Testis (tissue), 3 donors: ENCODE measurements around the gene BEGAIN. TPM values are rescaled to one million over a fixed set of nuclear protein-coding genes. Genes with fewer than 3 reads are reported as not detected.
"Not testable (repeated sequence)": the region's sequence is repeated elsewhere in the genome, so short reads cannot be mapped to it uniquely, and the experiment has no call there.

Experiments used
- DNase-seq: peaks from one replicate; pipeline ENCODE4 v3.0.0-alpha.2; 2019
- H3K27ac ChIP-seq, 2 donors: fragments of 200-600 bp; sonication (generic); one replicate each; pipeline ENCODE4 v1.5.1; 2019
- H3K27me3 ChIP-seq: fragments of 200-600 bp; sonication (generic); one replicate; pipeline ENCODE4 v1.5.1; 2019
- H3K36me3 ChIP-seq: fragments of 200-600 bp; sonication (generic); one replicate; pipeline ENCODE4 v1.5.1; 2017; ENCODE audit warnings: low read depth; ENCODE audit errors: missing control alignments
- H3K4me1 ChIP-seq: fragments of 200-600 bp; sonication (generic); one replicate; pipeline ENCODE4 v1.5.1; 2019
- H3K4me3 ChIP-seq, 2 donors: fragments of 200-600 bp; sonication (generic); one replicate each; pipeline ENCODE4 v1.5.1; 2017 to 2019
- H3K9me3 ChIP-seq: fragments of 200-600 bp; sonication (generic); one replicate; pipeline ENCODE4 v1.5.1; 2017
- POLR2A ChIP-seq: fragments of 450-650 bp; IDR thresholded peaks from one replicate; pipeline ENCODE4 v1.6.1; 2017; ENCODE audit warnings: antibody characterized with exemption, mild to moderate bottlenecking, moderate library complexity
- WGBS, 2 donors: methylation state at CpG; one replicate each; pipeline ENCODE4 v1.1.5; 2018; 5-methylcytosine and 5-hydroxymethylcytosine counted together
- intact Hi-C: fragments of 100-400 bp; cut with DNase I; formaldehyde crosslinking; loops from one replicate; pipeline ENCODE4 v1.15.1; 2023; ENCODE audit warnings: low total_unique reads
- polyA plus RNA-seq: library from polyadenylated mRNA; stranded (reverse); fragments of 350-450 nt; fragmentation: Illumina TruSeq; extraction: RNeasy Lipid Tissue Mini Kit (QIAGEN cat#74804); gene quantifications from one replicate; pipeline ENCODE4 v1.2.3, GENCODE V29; 2014; ENCODE audit warnings: low read depth, low replicate concordance; ENCODE audit not compliant: insufficient read depth
- total RNA-seq, 2 donors: library from RNA; depleted of rRNA; stranded (reverse); fragments of >200 nt; gene quantifications; one replicate each; pipeline ENCODE4 v1.2.3, GENCODE V29; 2016
- TF ChIP-seq, protein P1 (sequence below), 3 experiments: fragments of 450-650 bp in 2 of 3; fragments of 200-600 bp in 1 of 3; sonication (generic) in 1 of 3; IDR thresholded peaks; one replicate each; pipeline ENCODE4 v1.5.1; 2016 to 2019; ENCODE audit warnings: antibody characterized with exemption in 3 of 3, mild to moderate bottlenecking in 2 of 3, moderate library complexity in 1 of 3

Gene BEGAIN
- total and polyA plus RNA-seq, 3 donors from 2014 or later, result 4.5 to 7.6 (median 6.9) TPM

DNA sequence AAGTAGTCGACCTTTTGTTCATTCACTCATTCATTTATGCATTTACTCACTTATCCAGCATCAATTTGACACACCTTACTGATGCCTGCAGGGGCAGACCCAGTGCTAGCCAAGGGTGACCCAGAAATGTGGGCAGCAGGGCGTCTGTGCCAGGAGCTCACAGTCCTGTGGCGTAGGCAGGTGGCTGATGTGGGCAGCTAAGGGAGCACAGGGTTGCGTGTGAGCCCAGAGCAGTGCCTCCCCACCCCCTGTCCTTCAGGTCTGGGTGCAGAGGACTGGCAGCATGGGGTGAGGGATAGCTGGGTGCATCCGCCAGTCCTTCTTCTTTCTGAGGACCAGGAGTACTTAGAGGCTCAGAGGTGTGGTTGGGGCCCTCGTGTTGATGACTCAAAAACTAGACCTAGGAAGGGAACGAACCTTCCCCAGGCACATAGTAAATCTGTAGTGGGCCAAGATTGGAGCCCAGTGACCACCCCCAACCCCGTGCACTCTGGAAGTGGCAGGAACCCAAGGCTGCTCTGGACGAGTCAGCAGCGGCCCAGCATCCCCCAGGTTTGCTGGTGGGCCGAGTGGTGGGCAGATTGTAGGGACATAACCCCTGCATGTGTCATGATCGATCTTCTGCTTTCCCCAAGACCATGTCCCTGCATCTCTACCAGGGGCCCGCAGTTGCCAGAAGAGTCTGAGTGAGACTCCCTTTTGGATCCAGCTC, 63.9 kb downstream of the BEGAIN start:
- intact Hi-C loops, result no loop called here
- Histone ChIP-seq H3K9me3 (no peaks in the 10 kb centered on the region), H3K4me3 (no peak overlapping the region), H3K4me1 (peaks cover 5% of the 10 kb centered on the region), H3K36me3 (no peaks in the 10 kb centered on the region), H3K27ac (no peak overlapping the region), H3K27me3 (no peaks in the 10 kb centered on the region)
- TF ChIP-seq, protein P1, sequence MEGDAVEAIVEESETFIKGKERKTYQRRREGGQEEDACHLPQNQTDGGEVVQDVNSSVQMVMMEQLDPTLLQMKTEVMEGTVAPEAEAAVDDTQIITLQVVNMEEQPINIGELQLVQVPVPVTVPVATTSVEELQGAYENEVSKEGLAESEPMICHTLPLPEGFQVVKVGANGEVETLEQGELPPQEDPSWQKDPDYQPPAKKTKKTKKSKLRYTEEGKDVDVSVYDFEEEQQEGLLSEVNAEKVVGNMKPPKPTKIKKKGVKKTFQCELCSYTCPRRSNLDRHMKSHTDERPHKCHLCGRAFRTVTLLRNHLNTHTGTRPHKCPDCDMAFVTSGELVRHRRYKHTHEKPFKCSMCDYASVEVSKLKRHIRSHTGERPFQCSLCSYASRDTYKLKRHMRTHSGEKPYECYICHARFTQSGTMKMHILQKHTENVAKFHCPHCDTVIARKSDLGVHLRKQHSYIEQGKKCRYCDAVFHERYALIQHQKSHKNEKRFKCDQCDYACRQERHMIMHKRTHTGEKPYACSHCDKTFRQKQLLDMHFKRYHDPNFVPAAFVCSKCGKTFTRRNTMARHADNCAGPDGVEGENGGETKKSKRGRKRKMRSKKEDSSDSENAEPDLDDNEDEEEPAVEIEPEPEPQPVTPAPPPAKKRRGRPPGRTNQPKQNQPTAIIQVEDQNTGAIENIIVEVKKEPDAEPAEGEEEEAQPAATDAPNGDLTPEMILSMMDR (IDR thresholded peaks at IDR 0.05), result no peak
- no peak for TF ChIP-seq POLR2A
- no peak for DNase-seq
- WGBS, 2 donors, result 86 to 92% methylated on average over 8 to 13 of the region's 13 CpGs

DNA sequence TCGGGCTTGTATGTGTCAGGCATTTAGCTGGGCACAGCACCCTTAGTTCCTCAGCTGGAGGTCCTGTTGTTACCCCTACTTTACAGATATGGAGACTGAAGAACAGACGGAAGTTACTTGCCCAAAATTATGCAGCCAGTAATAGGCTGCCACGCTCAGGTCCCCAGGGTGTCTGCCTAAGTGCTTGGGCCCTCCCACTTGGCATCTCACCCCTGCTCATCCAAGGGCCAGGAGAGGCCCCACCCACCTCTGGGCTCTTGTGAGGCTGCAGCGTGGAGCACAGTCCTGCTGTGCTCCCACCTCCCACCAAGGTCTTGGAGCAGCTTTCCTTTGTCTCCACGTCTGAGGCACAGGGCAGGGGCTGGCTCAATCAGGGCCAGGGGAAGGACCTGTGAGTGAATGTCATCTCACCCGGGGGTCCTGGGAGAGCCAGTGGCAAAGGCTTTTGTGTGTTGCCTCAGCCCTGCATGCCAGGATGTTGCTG, 64.6 kb downstream of the BEGAIN start:
- H3K27me3 ChIP-seq, result no peaks in the 10 kb centered on the region
- no peak overlapping the region for H3K27ac ChIP-seq
- intact Hi-C loops, result no loop called here
- TF ChIP-seq POLR2A, result no peak
- no peaks in the 10 kb centered on the region for H3K36me3 ChIP-seq
- H3K4me1 ChIP-seq, result peaks cover 5% of the 10 kb centered on the region
- 54 to 72% methylated on average over 3 to 6 of the region's 6 CpGs for WGBS, 2 donors
- H3K9me3 ChIP-seq, result no peaks in the 10 kb centered on the region
- H3K4me3 ChIP-seq, result no peak overlapping the region
- DNase-seq, result peak; percentile 16

DNA sequence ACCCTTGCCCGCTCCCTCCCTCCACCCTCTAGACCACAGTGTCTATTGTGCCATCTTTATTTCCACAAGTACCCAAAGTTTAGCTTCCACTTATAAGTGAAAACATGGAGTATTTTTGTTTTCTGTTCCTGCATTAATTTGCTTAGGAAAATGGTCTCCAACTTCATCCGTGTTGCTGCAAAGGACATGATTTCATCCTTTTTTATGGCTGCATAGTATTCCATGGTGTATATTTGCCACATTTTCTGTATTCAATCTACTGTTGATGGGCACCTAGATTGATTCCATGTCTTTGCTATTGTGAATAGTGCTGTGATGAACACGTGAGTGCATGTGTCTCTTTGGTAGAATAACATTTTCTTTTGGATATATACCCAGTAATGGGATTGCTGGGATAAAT, 81.2 kb downstream of the BEGAIN start:
- H3K4me3 ChIP-seq, H3K4me1 ChIP-seq, intact Hi-C loops, H3K36me3 ChIP-seq, DNase-seq, H3K27me3 ChIP-seq, H3K27ac ChIP-seq, H3K9me3 ChIP-seq: not testable (repeated sequence)
- WGBS, 2 donors, result 90 to 95% methylated on average over 3 of the region's 3 CpGs

DNA sequence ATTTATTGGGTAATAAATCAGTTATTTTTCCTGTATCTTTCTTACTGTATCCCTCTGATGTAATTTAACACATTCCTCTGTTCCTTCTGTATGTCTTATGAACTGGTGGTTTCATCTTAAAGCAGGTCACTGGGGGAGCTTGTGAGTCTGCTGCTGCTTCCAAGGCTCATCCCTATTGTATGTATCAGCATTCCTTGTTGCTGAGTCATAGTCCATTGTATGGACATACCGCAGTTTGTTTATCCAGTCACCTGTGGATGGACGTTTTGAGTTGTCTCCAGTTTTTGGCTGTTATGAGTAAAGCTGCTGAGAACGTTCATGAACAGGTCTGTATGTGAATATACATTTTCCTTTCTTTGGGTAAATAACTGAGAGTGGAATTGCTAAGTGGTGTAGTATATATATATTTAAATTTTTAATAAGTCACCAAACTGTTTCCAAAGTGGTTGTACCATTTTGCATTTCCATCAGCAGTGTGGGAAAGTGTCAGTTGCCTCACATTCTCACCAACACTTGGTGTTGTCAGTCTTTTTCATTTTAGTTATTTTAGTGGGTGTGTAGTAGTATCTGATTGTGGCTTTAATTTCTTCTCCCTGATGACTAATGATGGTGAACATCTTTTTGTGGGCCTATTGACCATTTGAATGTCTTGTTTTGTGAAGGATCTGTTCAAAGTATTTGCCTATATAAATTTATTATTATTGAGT, 82.7 kb downstream of the BEGAIN start:
- TF ChIP-seq, protein P1 (IDR thresholded peaks at IDR 0.05), result no peak
- TF ChIP-seq POLR2A, result no peak
- intact Hi-C loops, result no loop called here
- DNase-seq, result no peak
- Histone ChIP-seq H3K9me3 (no peaks in the 10 kb centered on the region), H3K36me3 (no peaks in the 10 kb centered on the region), H3K4me1 (no peaks in the 10 kb centered on the region), H3K4me3 (no peak overlapping the region), H3K27me3 (no peaks in the 10 kb centered on the region), H3K27ac (no peak overlapping the region)
- WGBS, 2 donors, result 87 to 94% methylated on average over 3 of the region's 3 CpGs

DNA sequence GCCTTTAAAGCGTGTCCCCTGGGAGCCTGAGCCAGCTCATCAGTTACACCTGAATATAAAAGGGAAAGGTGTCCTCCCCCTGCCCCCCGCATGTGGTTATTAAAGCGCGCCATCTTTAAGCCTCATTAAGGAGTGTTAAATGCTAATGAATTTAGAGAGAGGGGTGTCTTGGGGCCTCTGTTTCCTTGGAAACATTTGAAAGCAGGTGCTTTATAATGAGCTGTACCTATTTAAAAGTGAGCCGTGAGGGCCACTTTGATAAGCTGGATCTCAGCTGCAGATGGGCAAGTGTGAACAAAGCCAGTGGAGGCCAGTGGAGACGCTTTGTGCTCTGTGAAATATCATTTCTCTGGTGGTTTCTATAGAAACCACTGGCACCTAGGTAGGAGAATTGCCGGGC, 84.0 kb downstream of the BEGAIN start:
- TF ChIP-seq POLR2A, result no peak
- TF ChIP-seq, protein P1 (IDR thresholded peaks at IDR 0.05), result no peak
- 89 to 90% methylated on average over 7 of the region's 7 CpGs for WGBS, 2 donors
- no peaks in the 10 kb centered on the region for H3K36me3 ChIP-seq
- H3K9me3 ChIP-seq, result no peaks in the 10 kb centered on the region
- no peak overlapping the region for H3K27ac ChIP-seq
- H3K4me1 ChIP-seq, result no peaks in the 10 kb centered on the region
- intact Hi-C loops, result no loop called here
- no peak for DNase-seq
- H3K27me3 ChIP-seq, result no peaks in the 10 kb centered on the region
- H3K4me3 ChIP-seq, result no peak overlapping the region
